MM.1S (cell line): ENCODE data around the gene SBF1.
A peak's percentile ranks its signal among the peaks of the same experiment; 100 is the strongest.

ENCODE experiments used
- DNase-seq: peaks from one replicate; pipeline ENCODE4 v3.0.0-alpha.2; 2015
- H2AFZ ChIP-seq: fragments of 300-600 bp; sonication (generic); 2 replicates; pipeline ENCODE4 v1.6.0; 2016; ENCODE audit warnings: antibody characterized with exemption, low read length
- H3F3A ChIP-seq: fragments of 300-600 bp; sonication (generic); 2 replicates; pipeline ENCODE4 v1.6.1; 2016; ENCODE audit warnings: mild to moderate bottlenecking, antibody characterized with exemption, low read length, moderate library complexity, mixed read lengths; ENCODE audit not compliant: insufficient read depth
- H3K27ac ChIP-seq: fragments of 300-600 bp; sonication (generic); 2 replicates; pipeline ENCODE4 v1.5.1; 2016; ENCODE audit warnings: mild to moderate bottlenecking, low read length
- H3K27me3 ChIP-seq: fragments of 300-600 bp; sonication (generic); replicated peaks from 2 replicates; pipeline ENCODE4 v1.6.0; 2016; ENCODE audit warnings: low read length; ENCODE audit not compliant: insufficient read depth
- H3K36me3 ChIP-seq: fragments of 300-600 bp; sonication (generic); replicated peaks from 2 replicates; pipeline ENCODE4 v1.6.1; 2016; ENCODE audit warnings: mild to moderate bottlenecking, low read length, mixed read lengths; ENCODE audit not compliant: insufficient read depth
- H3K4me1 ChIP-seq: fragments of 300-600 bp; sonication (generic); 2 replicates; pipeline ENCODE4 v1.6.1; 2016; ENCODE audit warnings: low read length, mixed read lengths
- H3K4me2 ChIP-seq: fragments of 300-600 bp; sonication (generic); 2 replicates; pipeline ENCODE4 v1.6.0; 2016; ENCODE audit warnings: low read depth, low read length
- H3K4me3 ChIP-seq: fragments of 300-600 bp; sonication (generic); 2 replicates; pipeline ENCODE4 v1.5.1; 2016; ENCODE audit warnings: low read length, mixed read lengths
- H3K79me2 ChIP-seq: fragments of 300-600 bp; sonication (generic); 2 replicates; pipeline ENCODE4 v1.6.1; 2016; ENCODE audit warnings: mixed run types, low read length, mixed read lengths
- H3K9ac ChIP-seq: fragments of 300-600 bp; sonication (generic); 2 replicates; pipeline ENCODE4 v1.6.1; 2016; ENCODE audit warnings: low read length, mixed read lengths
- H3K9me2 ChIP-seq: fragments of 300-600 bp; sonication (generic); replicated peaks from 2 replicates; pipeline ENCODE4 v1.6.1; 2016; ENCODE audit warnings: mild to moderate bottlenecking, low read length, mixed read lengths; ENCODE audit not compliant: insufficient read depth
- H3K9me3 ChIP-seq: fragments of 300-600 bp; sonication (generic); replicated peaks from 2 replicates; pipeline ENCODE4 v1.6.1; 2016; ENCODE audit warnings: mild to moderate bottlenecking, low read length, mixed read lengths; ENCODE audit not compliant: insufficient read depth
- H4K20me1 ChIP-seq: fragments of 300-600 bp; sonication (generic); 2 replicates; pipeline ENCODE4 v1.6.1; 2016; ENCODE audit warnings: mild to moderate bottlenecking, low read length, moderate library complexity, mixed read lengths; ENCODE audit not compliant: insufficient read depth
- CTCF ChIP-seq: fragments of 300-600 bp; sonication (generic); IDR thresholded peaks from 2 replicates; pipeline ENCODE4 v1.5.1; 2016; ENCODE audit warnings: antibody characterized with exemption, low read length, mixed read lengths
- EZH2 ChIP-seq: fragments of 300-600 bp; sonication (generic); optimal IDR thresholded peaks from 2 replicates; pipeline ENCODE3; 2017; ENCODE audit warnings: low read depth, mild to moderate bottlenecking, antibody characterized with exemption, low read length, mixed read lengths
- EZH2phosphoT487 ChIP-seq: fragments of 300-600 bp; sonication (generic); IDR thresholded peaks from 2 replicates; pipeline ENCODE4 v1.6.1; 2018; ENCODE audit warnings: antibody characterized with exemption, low read length

SBF1 gene

DNA sequence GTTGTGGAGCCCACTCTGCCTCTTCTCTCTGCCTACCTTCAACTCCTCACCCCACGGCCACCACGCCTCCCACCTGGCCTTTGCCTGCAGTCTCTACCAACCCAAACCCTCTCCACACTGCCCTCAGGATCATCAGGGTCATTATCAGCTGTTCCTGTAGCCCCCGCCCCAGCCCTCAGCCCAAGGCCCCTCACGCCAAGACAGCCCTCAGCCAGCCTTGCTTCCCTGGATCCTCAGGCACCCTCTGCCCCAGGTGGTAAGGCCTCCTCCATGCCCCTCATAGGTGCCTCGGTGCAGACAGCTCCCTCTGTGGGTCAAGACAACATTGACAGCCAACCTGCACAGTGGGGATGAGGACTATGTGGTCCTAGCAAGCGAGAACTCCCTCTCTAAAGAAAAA is 1.7 kb downstream of the SBF1 start:
- peaks cover 66% of the 10 kb centered on the region for H3K79me2 ChIP-seq
- H3K4me3 ChIP-seq: peak overlapping the region; percentile 92
- no peaks in the 10 kb centered on the region for H3K27me3 ChIP-seq
- no peak overlapping the region for H2AFZ ChIP-seq
- H3K9me2 ChIP-seq: no peaks in the 10 kb centered on the region
- H4K20me1 ChIP-seq: peaks cover 4% of the 10 kb centered on the region; the same call in 1 of the 2 replicates
- H3K9ac ChIP-seq: peak overlapping the region; percentile 68; the same call in 1 of the 2 replicates
- no peak for TF ChIP-seq EZH2
- peak; percentile 63 for TF ChIP-seq CTCF
- DNase-seq: peak; percentile 51
- H3F3A ChIP-seq: peaks cover 23% of the 10 kb centered on the region
- peaks cover 51% of the 10 kb centered on the region for H3K4me1 ChIP-seq
- H3K27ac ChIP-seq: no peak overlapping the region
- H3K4me2 ChIP-seq: peak overlapping the region; percentile 88
- H3K9me3 ChIP-seq: no peaks in the 10 kb centered on the region
- H3K36me3 ChIP-seq: no peaks in the 10 kb centered on the region

GRCh38 chr22:50471962-50472361 is 2.9 kb downstream of the SBF1 start:
- no peak overlapping the region for H3K9ac ChIP-seq
- peak overlapping the region; percentile 88; the same call in 1 of the 2 replicates for H3K27ac ChIP-seq
- H4K20me1 ChIP-seq: peaks cover 4% of the 10 kb centered on the region; the same call in 1 of the 2 replicates
- no peaks in the 10 kb centered on the region for H3K27me3 ChIP-seq
- H3K9me3 ChIP-seq: no peaks in the 10 kb centered on the region
- TF ChIP-seq CTCF: no peak
- TF ChIP-seq EZH2phosphoT487: no peak
- TF ChIP-seq EZH2: no peak
- H3F3A ChIP-seq: peaks cover 23% of the 10 kb centered on the region
- peaks cover 51% of the 10 kb centered on the region for H3K4me1 ChIP-seq
- H3K9me2 ChIP-seq: no peaks in the 10 kb centered on the region
- H3K36me3 ChIP-seq: no peaks in the 10 kb centered on the region
- H3K79me2 ChIP-seq: peaks cover 75% of the 10 kb centered on the region
- H3K4me3 ChIP-seq: no peak overlapping the region
- no peak overlapping the region for H2AFZ ChIP-seq
- no peak for DNase-seq
- H3K4me2 ChIP-seq: peak overlapping the region; percentile 78; the same call in 1 of the 2 replicates

DNA sequence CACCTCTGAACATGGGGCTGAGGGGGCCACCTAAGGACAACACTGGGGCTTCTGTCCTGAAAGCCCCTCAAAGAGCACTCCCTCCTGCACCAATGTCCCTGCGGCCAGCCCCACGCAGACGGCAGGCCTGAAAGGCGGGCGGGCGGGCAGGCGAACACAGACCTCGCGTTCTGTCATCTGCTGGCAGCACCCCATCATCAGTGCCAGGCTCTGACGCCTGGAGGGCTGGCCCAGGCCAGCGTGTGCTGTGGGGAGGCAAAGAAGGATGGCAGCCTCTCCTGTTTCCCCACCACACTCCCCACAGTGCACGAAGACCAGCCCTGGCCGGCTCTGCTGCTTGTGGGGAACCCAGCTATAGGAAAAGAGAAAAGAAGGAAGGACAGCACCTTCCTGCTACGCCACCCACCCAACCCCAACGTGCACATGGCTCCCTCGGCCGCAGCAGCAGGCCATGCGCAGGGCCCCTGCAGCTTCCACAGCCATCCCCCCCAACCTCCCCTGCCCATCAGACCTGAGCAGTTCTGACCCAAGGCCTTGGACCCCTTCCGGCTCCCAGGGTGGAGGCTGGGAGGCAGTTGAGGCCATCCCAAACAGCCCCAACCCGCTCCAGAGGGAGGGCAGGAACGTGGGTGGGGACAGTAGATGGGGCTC is 3.5 kb downstream of the SBF1 start:
- Histone ChIP-seq H3K36me3 (no peaks in the 10 kb centered on the region), H4K20me1 (peaks cover 4% of the 10 kb centered on the region; the same call in 1 of the 2 replicates), H3K4me2 (peak overlapping the region; percentile 78)

GRCh38 chr22:50470491-50470890 is 4.3 kb downstream of the SBF1 start:
- H3K27me3 ChIP-seq: no peaks in the 10 kb centered on the region
- H3K9ac ChIP-seq: peak overlapping the region; percentile 32
- H4K20me1 ChIP-seq: peaks cover 4% of the 10 kb centered on the region; the same call in 1 of the 2 replicates
- H3K79me2 ChIP-seq: peaks cover 75% of the 10 kb centered on the region
- no peaks in the 10 kb centered on the region for H3K36me3 ChIP-seq
- no peaks in the 10 kb centered on the region for H3K9me2 ChIP-seq
- H3K4me1 ChIP-seq: peaks cover 50% of the 10 kb centered on the region
- H3K4me2 ChIP-seq: peak overlapping the region; percentile 78
- H3K9me3 ChIP-seq: no peaks in the 10 kb centered on the region
- peak overlapping the region; percentile 9 for H3K4me3 ChIP-seq
- no peak for TF ChIP-seq CTCF
- no peak for TF ChIP-seq EZH2phosphoT487
- no peak for TF ChIP-seq EZH2
- H3F3A ChIP-seq: peaks cover 23% of the 10 kb centered on the region
- DNase-seq: peak; percentile 24
- peak overlapping the region; percentile 88 for H3K27ac ChIP-seq
- H2AFZ ChIP-seq: no peak overlapping the region

More for the DNA sequence above, 3.5 kb downstream of the SBF1 start:
- Histone ChIP-seq H3K4me3 (peak overlapping the region; percentile 9), H3K27me3 (no peaks in the 10 kb centered on the region), H3K9me3 (no peaks in the 10 kb centered on the region), H3K9me2 (no peaks in the 10 kb centered on the region), H2AFZ (no peak overlapping the region), H3F3A (peaks cover 23% of the 10 kb centered on the region), H3K79me2 (peaks cover 75% of the 10 kb centered on the region), H3K27ac (peak overlapping the region; percentile 88), H3K9ac (peak overlapping the region; percentile 32; the same call in 1 of the 2 replicates), H3K4me1 (peaks cover 51% of the 10 kb centered on the region)
- no peak for DNase-seq
- no peak for TF ChIP-seq EZH2phosphoT487
